Measurements from ENCODE around the gene SMC1B.
"Not testable (repeated sequence)": the region's sequence is repeated elsewhere in the genome, so short reads cannot be mapped to it uniquely, and the experiment has no call there.

SMC1B gene

GRCh38 chr22:45329530-45329936, 83.9 kb downstream of the SMC1B start:
- H3K4me3 ChIP-seq = no peak overlapping the region
- no peak overlapping the region for H3K27ac ChIP-seq

GRCh38 chr22:45328822-45329529, 84.4 kb downstream of the SMC1B start:
- Histone ChIP-seq H3K27ac (peak overlapping the region in 3 of 21 experiments; percentile 14 to 30 (median 21)), H3K4me3 (no peak overlapping the region)

- H3K4me3 ChIP-seq = not testable (repeated sequence)
- H3K27ac ChIP-seq = peak overlapping the region in 2 of 21 experiments; percentile 14 to 21
Measured at GRCh38 chr22:45328261-45328660, 85.1 kb downstream of the SMC1B start.

- H3K27ac ChIP-seq = peak overlapping the region in 1 of 21 experiments; percentile 31
- H3K4me3 ChIP-seq = no peak overlapping the region
Measured at GRCh38 chr22:45324311-45324711, 89.1 kb downstream of the SMC1B start.

- Histone ChIP-seq H3K27ac (no peak overlapping the region), H3K4me3 (no peak overlapping the region)
Measured at GRCh38 chr22:45323695-45324094, 89.7 kb downstream of the SMC1B start.

GRCh38 chr22:45322873-45323525, 90.4 kb downstream of the SMC1B start:
- Histone ChIP-seq H3K27ac (no peak overlapping the region), H3K4me3 (no peak overlapping the region)

- H3K4me3 ChIP-seq = no peak overlapping the region
- peak overlapping the region in 4 of 21 experiments; percentile 10 to 80 (median 44) for H3K27ac ChIP-seq
Measured at GRCh38 chr22:45321827-45322226, 91.6 kb downstream of the SMC1B start.

- H3K27ac ChIP-seq = peak overlapping the region in 15 of 21 experiments; percentile 12 to 87 (median 77)
- no peak overlapping the region for H3K4me3 ChIP-seq
Measured at GRCh38 chr22:45320357-45320976, 92.9 kb downstream of the SMC1B start.

- Histone ChIP-seq H3K4me3 (peak overlapping the region in 1 of 7 experiments; percentile 3), H3K27ac (peak overlapping the region in 20 of 21 experiments; percentile 26 to 87 (median 76))
Measured at GRCh38 chr22:45319324-45319685, 94.1 kb downstream of the SMC1B start.

GRCh38 chr22:45318558-45319323, 94.7 kb downstream of the SMC1B start:
- Histone ChIP-seq H3K27ac (peak overlapping the region in 20 of 21 experiments; percentile 26 to 87 (median 76)), H3K4me3 (peak overlapping the region in 3 of 7 experiments; percentile 3 to 11 (median 3))

GRCh38 chr22:45318168-45318557, 95.2 kb downstream of the SMC1B start:
- H3K27ac ChIP-seq = peak overlapping the region in 20 of 21 experiments; percentile 26 to 87 (median 76)
- H3K4me3 ChIP-seq = peak overlapping the region in 2 of 7 experiments; percentile 3 to 11

GRCh38 chr22:45317551-45318167, 95.7 kb downstream of the SMC1B start:
- H3K27ac ChIP-seq = peak overlapping the region in 20 of 21 experiments; percentile 26 to 87 (median 76)
- H3K4me3 ChIP-seq = peak overlapping the region in 1 of 7 experiments; percentile 11

GRCh38 chr22:45316796-45317526, 96.4 kb downstream of the SMC1B start:
- H3K4me3 ChIP-seq = no peak overlapping the region
- H3K27ac ChIP-seq = peak overlapping the region in 17 of 21 experiments; percentile 15 to 87 (median 77)

- Histone ChIP-seq H3K4me3 (no peak overlapping the region), H3K27ac (no peak overlapping the region)
Measured at GRCh38 chr22:45314786-45315185, 98.6 kb downstream of the SMC1B start.

GRCh38 chr22:45314054-45314721, 99.2 kb downstream of the SMC1B start:
- H3K27ac ChIP-seq = peak overlapping the region in 7 of 21 experiments; percentile 5 to 59 (median 18)

GRCh38 chr22:45312856-45313255, 100.5 kb downstream of the SMC1B start:
- Histone ChIP-seq H3K27ac (no peak overlapping the region), H3K4me3 (no peak overlapping the region)

More at GRCh38 chr22:45314054-45314721, 99.2 kb downstream of the SMC1B start:
- H3K4me3 ChIP-seq = no peak overlapping the region

- no peak overlapping the region for H3K27ac ChIP-seq
- no peak overlapping the region for H3K4me3 ChIP-seq
Measured at GRCh38 chr22:45312415-45312814, 101.0 kb downstream of the SMC1B start.

GRCh38 chr22:45310977-45311531, 102.3 kb downstream of the SMC1B start:
- Histone ChIP-seq H3K4me3 (peak overlapping the region; percentile 66 to 96 (median 85)), H3K27ac (peak overlapping the region in 13 of 21 experiments; percentile 18 to 95 (median 87))

All from skin epidermis (tissue), 12 donors.